GM18505 (cell line): ENCODE results near the gene TMED6.

Experiments
- ATAC-seq: cut with Tn5 transposase; IDR thresholded peaks from one replicate; pipeline ENCODE4 v1.9.1; 2021; ENCODE audit not compliant: unreplicated experiment
- POLR2A ChIP-seq: IDR thresholded peaks from 4 replicates; pipeline ENCODE4 v1.6.1; 2011; ENCODE audit warnings: borderline replicate concordance; ENCODE audit not compliant: insufficient read depth, insufficient read length; ENCODE audit errors: extremely low read depth

Gene TMED6

DNA sequence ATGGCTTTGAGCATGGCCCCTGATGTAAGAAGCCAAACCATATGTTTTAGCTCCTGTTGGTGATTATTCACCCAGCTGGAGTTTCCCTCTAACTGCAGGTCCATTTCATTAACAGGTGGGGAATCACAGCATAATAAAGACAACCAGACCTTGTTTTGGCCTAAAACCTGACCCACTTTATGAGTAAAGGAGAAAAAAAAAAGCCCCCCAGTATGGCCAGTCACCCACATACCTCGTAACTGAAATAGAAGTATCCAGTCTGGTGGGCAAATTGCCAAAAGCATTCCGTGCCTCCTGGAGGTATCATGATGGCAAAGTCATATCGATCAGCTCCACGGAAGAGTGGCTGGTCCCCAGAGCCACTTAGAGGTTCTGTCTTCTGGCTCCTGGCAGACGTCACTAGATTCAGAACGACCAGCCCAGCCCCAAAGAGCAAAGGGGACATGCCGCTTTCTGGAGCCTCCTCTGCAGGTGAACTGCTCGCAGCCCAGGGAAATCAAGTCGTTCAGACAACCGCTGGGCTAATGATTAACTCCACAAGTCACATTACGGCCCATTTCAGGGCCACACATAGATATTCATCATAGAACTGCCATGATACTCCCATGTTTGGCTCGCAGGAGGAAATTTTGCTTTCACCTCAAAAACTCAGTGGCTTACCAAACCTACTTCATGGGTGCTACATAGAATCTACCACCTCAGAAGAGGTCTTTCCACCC is at the start of gene TMED6:
Gene TMED6, minus strand, starts transcription at position 478 of the 719 bp plus-strand sequence. Its CDS starts 33 bp downstream, at position 445.
- no peak for TF ChIP-seq POLR2A

DNA sequence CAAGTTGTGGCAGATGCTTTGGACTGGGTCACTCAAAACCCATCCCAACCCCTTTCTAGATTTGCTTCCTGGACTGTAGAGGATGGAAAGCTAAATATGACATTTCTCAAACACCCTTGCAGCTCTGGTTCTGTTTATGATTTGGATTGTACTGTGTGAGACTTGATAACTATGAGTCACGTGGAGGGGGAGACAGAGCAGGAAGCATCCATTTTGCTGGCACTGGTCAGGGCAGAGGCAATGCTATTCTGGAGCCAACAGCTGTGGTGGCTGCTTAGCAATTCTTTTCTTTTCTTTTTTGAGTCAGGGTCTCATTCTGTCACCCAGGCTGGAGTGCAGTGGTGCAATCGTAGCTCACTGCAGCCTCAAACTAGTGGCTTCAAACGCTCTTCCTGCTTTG is 47.8 kb upstream of the TMED6 start:
- no peak for TF ChIP-seq POLR2A
- ATAC-seq, result no peak

More for the DNA sequence above, at the start of gene TMED6:
- no peak for ATAC-seq

DNA sequence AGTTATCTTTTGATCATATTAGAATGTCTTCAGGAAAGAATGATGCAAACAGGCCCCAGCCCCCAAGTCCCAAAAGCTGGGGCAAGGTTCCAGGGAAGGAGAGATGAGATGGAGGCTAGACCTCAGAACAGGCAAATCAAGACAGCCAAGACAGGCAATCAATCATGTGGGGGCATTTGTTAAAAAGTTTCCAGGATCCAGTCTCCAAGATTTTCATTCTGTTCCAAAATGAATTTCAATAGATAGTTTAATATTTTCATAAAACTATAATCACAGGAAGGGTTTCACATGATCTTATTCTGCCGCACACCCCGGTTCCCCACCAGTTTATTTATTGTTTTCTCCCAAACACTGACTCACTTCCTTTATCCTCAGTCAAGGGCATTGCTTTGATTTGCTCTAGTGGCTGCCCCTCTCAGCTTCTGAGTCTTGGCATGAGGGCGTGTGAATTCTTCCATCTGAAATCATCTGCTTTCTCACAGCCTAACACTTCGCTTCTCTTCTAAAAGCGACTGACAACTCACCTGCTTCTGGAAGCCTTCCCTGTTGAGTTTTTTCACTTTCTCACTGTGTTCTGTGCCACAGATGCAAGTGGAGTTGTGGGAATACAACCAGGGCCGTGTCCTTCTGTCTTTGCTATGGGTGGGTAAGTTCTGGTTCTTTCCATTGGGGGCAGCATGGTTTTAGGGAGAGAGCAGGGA is 46.4 kb upstream of the TMED6 start:
- ATAC-seq, result no peak

DNA sequence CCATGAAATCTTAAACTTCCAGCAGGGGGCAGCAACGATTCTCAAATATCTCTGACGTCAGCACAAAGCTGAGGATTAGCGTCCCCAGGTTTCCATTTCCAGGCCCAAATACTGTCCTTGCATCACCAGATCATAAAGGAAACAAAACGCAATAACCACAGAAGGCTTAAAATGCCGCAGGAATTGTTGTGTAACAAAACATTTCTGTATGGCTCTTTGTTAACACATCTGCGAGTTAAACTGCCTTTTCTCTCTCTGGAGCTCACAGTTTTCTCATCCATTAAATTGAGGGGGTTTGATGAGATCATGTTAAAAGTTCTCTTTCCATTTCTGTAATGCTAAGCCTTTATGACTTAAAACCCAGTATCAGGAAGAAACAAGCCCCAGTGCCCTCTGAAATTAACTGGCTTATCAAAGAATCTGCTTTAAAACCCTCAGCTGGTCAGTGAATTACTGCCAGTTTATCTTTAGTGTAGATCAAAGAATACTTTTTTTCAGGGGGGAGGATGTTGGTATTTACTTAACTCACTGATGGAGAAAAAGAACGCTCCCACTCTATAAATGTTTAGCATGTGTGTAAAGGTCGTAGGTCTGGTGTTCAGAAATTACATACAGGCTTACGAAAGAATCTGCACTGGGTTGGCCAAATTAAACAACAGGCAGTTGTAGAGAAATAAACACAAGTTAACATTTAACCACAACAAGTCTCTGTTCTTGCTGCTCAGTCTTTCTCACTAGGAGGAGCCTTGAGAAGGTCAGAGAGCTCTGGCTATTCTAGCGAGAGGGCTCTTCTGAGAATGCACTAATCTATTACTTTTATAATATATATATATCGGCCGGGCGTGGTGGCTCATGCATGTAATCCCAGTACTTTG is 44.8 kb upstream of the TMED6 start:
- no peak for TF ChIP-seq POLR2A
- ATAC-seq, result no peak

More for the DNA sequence above, 46.4 kb upstream of the TMED6 start:
- no peak for TF ChIP-seq POLR2A

DNA sequence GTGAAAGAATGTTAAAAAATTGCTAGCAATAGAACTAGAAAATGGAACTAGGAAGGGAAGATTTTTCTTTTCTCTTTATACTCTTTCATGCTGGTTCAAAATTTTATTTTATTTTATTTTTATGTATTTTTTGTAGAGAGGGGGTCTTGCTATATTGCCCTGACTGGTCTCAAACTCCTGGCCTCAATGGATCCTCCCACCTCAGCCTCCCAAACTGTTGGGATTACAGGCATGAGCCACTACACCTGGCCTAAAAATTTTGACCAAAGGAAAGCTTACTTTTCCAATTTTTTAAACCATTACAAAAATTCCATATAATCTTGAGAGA is 44.2 kb upstream of the TMED6 start:
- no peak for TF ChIP-seq POLR2A
- ATAC-seq, result no peak

DNA sequence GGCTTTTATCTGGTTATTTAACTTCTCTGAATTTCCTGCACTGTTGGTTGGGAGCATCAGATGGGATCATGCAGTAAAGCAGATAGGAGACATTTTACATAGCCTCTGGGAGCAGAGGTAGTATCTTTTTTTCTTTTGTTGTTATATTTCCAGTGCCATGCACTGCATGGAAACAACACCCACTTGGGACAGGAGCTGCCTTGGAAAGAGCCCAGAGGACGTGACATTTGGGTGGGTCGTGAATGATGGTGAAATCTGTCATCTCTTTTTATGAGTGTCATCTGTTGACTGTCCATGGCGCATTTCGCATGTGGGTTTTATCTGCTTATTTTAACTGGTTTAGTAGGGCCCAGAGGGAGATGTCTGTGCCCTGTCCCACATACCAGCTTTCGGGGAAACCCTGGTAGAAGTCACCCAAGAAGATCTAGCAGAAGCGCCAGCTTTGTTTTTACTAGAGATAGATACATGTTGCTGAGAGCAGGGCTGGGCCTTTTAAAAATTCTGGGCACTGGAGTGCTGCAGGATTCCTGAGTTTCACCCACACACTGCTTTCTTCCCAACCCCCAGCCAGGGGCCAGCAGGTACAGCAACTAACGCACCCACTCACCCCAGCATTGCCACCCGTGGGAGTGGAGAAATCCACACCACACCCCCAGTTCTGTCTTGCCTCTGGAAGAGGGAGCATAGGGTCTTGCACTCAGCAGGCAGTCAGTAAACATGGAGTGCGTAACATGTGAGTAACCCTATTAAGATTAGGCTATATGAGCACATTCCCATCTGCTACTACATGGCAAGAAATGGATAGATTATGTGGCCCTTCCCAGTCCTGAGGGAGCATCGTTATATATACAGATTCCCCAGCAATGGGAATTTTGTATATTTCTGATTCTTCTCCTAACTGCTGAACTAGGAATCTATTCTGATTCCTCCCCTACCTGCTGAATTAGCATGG is 42.6 kb upstream of the TMED6 start:
- TF ChIP-seq POLR2A, result no peak
- ATAC-seq, result no peak

DNA sequence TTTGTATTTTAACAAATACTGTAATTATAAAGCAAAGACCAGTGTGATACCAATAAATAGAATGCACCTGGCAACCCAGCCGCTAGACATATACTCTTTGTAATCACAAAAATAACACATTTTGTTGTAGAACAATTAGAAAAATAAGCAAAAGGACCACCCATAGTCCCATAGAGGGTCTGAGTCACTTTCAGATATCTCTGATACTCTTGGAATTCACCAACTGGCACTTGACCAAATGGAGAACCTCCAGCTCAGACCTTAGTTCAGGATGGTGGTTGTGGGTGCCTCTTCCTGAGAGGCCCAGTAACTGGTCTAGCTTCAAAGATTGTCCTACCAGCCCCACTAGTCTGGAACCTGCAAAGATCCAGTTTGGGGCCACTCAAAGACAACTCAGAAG is 35.0 kb upstream of the TMED6 start:
- no peak for TF ChIP-seq POLR2A
- ATAC-seq, result no peak

DNA sequence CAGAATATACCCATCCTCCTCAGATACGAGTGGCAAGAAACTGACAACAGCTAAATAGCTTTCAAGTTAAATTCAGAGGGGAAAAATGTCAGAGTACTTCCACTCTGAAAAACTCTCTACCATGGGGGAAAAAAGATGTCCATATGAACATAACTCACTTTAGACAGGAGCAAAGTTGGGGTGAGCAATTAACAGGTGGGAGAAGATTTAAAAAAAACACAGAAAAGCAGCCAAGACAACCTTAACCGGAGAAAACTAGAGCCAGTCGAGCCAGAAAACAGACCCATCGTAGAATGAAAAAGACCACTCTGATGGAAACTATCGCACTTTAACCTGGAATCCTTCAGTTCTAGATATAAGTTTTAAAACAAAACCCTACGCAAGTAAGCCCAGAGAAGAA is 33.4 kb upstream of the TMED6 start:
- no peak for ATAC-seq
- no peak for TF ChIP-seq POLR2A

DNA sequence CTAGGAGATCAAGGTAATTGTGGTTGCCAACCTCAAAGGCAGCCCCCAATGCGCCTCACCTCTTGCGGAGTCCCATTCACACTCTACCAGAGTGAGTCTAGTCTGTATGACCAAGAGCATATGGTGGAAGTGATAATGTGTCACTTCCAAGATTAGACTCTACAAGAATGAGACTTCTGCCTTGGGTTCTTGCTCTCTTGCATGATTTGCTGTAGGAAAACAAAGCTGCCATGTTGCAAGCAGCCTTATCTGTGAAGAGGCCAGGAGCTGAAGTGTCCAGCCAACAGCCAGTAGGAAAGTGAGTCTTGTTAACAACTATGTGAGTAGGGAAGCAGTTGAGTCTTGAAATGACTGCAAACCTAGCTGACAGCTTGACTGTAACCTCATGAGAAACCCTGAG is 30.8 kb upstream of the TMED6 start:
- TF ChIP-seq POLR2A, result no peak
- no peak for ATAC-seq

DNA sequence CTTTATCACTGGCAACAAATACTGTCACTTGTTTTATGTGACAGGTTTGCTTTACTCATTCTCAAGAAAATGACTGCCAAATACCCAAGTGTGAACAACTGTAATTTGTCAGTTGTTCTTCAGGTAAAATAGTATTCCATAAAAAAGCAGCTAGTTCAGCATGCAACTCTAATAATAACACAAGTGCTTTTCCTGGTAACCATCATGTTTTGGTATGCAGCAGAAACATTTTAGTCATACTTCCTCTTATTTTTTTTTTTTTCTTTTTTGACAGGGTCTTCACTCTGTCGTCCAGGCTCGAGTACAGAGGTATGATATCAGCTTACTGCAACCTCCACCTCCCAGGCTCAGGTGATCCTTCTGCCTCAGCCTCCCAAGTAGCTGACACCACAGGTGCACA is 29.6 kb upstream of the TMED6 start:
- TF ChIP-seq POLR2A, result no peak
- ATAC-seq, result no peak

DNA sequence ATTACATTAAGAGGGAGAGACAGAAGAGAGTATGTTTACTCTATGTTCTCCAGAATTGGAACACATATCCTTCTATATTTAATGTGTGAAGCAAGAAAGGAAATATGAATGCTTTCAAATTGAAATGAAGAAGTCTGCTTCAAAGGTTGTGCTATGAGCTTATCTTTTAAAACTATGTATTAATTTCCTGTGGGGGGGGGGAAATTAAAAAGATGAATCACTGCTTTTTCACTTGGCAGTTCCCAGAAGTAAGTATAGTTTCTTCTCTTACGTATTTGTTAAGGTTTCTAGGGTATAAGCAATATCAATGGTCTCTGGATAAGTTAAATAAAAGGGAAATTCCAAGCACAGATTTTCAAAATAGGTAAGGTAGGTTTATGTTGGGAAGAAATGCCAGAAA is 27.2 kb upstream of the TMED6 start:
- no peak for ATAC-seq
- TF ChIP-seq POLR2A, result no peak

DNA sequence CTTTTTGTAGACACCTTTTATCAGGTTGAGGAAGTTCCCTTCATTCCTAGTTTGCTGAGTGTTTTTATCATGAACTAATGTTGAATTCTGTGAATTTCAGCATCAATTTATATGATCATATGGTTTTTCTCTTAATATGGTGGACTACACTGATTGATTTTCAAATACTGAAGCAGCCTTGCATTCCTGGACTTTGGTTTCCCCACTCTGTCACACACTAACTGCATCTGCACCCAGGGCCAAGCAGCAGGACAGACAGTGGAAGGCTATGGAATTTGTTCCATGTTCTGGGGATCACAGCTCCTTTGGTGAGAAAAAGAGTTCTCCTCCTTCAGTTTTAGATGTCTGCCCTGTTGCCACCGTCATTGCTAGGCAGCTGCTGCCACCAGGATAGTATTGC is 26.4 kb upstream of the TMED6 start:
- no peak for TF ChIP-seq POLR2A
- ATAC-seq, result no peak
